GM18909 (cell line): ENCODE results near the gene TBC1D2B.
"Not testable (repeated sequence)": the region's sequence is repeated elsewhere in the genome, so short reads cannot be mapped to it uniquely, and the experiment has no call there.

Experiments used
- ATAC-seq: cut with Tn5 transposase; IDR thresholded peaks from one replicate; pipeline ENCODE4 v1.9.1; 2021; ENCODE audit warnings: mild to moderate bottlenecking; ENCODE audit not compliant: unreplicated experiment, poor library complexity

The TBC1D2B gene

GRCh38 chr15:78007211-78007931 lies 70.1 kb downstream of the TBC1D2B start:
- ATAC-seq = no peak

DNA sequence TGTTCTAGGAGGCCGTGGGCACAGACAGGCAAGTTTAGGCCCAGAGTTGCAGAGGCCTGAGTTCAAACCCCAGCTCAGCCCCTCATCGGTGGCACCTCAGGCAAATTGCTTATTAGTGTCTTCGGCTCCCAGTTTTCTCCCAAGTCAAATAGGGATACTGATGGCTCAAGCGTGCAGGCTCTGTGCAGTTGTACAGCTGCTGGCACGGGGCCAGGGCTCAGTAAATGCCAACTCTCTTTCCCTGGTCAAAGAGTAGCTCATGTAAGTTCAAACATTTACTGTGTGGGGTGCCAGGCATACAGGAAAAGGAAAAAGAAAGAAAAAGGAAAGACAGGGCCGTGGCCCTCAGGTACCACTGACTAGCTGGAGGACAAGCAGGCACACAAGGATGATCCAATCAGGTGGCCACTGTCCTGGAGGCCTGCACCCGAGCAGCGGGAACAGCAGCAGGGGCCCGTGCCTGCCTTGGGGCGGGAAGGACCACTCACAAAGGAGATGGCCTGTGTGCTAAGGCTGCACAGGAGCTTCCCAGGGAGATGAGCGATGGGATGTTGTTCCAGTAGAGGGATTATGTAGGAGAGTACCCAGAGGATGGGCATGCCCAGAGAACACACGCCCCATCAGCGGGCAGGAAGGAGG lies 70.8 kb downstream of the TBC1D2B start:
- no peak for ATAC-seq

DNA sequence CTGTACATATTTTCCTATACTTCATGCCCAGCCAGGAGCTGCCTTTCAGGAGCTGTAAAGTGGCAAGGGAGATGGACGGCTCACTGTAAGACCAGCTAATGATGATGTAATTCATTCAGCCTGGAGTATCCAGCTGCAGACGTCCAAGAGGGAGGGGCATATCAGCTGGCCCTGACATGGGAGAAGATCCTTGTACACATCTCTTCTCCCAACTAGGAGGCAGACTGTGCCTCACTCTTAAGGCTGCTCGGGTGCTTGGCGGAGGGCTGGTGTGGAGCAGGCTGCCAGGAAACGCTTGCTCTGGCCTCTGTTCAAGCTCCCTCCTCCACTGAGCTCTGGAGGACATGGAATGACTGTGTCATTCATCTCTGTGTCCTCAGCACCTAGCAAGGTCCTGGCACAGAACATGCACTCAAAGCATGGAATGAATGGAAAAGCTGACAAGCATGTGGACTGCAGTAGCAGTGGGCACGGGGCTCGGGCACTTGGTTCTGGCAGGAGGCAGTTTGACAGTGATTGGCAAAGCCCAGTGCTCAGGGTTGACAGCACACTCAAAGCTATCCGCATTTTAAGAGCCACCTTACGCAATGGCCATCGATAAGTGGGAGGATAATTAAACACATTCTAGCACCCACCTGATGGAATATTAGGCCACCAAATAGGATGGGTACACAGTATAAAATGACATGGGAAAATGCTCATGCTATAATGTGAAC lies 72.4 kb downstream of the TBC1D2B start:
- ATAC-seq = no peak

GRCh38 chr15:78004222-78004727 lies 73.2 kb downstream of the TBC1D2B start:
- ATAC-seq = no peak

DNA sequence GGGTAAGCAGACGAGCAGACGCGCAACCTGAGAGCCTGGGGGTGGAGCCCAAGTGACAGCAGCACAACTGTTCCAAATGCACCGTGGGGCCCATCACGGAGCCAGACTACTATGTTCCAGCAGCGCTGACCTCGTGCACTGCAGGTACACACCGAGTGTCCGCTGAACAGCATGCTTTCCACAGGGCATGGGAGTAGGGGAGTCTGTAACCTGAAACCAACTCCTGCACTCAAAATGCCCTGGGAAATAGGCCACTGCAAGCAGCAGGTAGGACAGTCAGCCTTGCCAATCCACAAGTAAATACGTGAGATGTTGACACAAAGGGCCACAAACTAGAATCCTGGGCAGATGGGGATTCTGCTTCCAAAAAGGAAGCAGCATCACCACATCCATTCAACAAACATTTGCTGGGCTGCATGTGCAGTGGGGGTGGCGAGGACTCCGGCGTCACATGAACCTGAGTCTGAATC lies 73.9 kb downstream of the TBC1D2B start:
- no peak for ATAC-seq

GRCh38 chr15:78002996-78003395 lies 74.5 kb downstream of the TBC1D2B start:
- ATAC-seq = no peak

DNA sequence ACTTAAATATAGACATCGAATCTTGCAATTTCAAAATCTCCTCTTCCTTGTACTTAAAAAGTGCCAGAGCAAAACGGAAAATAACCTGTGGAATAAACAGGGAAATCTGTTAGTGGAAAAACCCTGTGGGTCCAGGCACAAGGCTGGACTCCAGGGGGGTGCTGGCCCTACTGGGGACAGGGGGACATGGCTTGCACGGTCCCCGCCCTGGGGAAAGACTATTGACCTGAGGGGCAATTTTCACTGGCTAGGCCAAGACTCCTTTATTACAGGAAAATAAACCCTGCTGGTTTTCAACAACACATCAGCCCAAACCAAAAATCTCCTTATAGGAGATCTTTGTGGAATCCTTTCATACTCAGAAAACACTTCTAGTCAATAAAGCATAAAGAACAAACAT lies 75.9 kb downstream of the TBC1D2B start:
- ATAC-seq = no peak

DNA sequence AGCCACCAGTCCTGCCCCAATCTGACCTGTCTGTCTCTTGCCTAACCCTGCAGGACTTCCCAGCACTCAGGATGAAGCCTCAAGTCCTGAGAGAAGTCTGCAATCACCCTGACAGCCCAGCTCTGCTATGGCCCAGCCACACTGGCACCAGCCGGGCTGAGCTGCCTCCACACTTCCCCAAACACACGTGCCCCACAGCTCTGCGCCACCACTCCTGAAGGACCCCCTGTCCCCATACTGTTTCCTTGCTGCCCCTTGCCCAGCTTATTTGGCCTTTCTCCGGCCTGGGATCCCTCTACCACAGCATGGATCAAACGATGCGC lies 76.6 kb downstream of the TBC1D2B start:
- ATAC-seq = no peak

DNA sequence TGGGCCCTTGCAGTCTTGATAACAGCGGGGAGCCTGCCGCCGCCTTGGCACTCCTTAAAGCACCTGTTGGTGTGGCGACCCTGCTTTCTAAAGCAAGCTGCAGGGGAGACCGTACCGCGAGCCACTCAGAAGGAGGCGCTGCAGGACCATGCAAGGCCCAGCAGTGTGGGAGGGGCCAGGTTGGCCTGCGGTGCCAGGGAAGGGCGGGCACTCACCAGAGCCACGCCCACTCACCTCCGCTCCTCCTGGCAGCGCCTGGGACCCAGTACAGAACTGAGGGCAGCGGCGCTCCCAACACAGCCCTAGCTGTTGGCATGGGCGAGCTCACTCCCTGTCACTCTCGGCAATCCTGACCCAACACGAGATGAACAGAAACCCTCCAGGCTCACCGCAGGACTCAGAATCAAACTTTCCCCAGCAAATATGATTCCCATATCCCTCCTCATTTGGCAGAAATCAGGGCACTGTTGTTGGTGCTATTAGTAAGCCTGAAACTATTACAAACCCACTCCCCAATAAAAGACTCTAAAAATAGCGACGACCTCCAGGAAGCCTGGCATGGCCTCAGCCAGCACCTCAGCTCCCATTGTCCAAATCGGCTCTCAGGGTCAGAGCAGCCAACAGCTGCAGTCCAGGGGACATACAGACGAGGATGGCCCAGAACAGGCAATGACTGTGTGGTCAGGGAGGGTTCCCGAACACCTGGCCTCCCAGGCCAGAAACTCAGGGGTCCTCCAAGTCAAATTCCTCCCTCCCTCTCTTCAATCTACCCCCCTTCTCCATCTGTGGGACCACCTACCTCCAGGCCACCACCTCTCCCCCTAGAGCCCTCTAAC lies 77.2 kb downstream of the TBC1D2B start:
- ATAC-seq = peak; percentile 54

DNA sequence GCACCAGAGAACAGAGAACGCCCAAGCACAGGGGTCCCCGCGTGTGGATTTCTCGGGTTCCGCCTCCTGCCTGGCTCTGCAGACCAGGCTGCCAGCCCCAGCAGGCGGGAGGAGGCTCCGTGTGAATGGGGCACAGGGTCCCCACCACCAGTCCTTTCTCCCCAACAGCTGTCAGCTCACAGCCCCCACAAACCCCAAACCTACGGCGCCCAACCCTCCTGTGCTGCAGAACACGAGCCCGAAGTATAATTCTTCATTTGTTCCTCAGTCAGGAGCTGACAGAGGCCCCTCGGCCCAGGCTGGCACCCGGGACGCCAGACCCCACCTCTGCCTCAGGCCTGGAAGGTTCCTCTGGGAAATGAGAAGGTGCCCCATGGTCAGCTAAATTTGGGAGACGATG lies 78.0 kb downstream of the TBC1D2B start:
- no peak for ATAC-seq

DNA sequence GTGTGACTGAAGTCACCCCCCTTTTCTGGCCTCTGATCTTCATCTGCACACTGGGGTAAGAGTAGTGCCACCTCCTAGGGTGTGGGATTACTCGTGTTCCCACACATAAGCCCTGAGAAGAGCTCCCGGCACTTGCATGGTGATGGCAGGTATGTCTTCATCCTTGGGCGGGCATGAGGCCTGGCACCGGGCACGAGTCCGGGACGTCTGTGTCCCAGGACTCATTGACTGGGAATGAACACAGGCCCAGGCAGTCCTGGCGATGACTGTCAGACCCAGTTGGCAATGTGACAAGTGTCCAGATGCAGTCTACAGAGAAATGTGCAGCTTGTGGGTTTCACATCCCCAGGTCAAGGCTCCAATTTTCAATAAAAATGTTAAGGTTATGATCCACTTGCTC lies 78.9 kb downstream of the TBC1D2B start:
- ATAC-seq = no peak

DNA sequence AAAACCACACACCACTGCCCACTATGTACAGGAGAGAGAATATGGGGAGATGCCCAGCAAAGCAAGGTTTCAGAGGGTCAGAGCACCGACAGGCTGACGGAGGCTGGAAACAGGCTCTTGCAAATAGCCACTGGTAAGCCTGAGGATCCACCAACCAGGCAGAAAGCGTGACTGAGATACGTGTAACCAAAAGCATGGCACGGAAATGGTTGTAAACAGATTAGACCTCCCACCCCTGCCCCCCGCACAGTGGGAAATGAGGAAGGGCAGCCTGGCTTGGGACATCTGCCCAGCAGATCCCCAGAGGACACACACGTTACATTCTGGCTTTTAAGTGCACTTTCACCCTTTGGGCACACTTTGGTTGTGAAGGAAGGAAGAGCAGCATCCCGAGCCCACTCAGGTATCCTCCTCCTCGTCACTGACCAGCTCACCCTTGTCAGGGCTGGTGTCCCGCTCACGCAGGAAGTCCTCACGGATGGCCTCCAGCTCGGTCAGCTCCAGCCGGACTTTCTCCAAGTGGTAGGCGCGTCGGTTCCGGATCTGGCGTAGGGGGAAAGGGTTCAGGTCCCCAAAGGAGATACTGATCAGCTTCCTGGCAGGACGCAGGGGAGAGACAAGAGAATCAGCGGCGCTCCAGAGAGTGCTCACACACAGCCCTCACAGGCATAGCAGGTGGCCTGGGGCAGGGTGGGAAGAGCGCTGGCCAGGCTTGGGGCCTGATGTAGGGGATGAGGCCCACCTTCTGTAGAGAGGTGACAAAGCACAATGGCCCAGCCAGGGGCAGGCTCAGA lies 79.6 kb downstream of the TBC1D2B start:
- ATAC-seq = not testable (repeated sequence)

DNA sequence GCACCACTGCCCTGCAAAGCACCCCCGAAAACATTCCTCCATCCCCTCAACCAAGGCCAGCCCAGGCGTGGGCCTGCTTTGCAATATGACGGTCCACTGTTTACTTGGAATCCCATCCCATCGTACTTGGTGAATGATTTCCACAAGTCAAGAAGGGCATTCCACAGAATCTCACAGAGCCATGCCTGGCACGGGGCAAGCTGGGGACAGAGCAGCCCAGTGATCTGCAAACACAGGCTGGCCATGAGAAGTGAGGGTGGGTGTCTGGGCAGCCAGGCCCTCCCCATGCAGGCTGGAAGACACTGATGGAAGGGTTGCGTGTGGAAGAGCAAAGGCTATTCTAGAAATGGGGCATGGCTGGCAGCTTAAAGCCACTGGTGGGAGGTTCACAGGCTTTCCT lies 80.3 kb downstream of the TBC1D2B start:
- not testable (repeated sequence) for ATAC-seq

GRCh38 chr15:77996713-77997171 lies 80.8 kb downstream of the TBC1D2B start:
- not testable (repeated sequence) for ATAC-seq

DNA sequence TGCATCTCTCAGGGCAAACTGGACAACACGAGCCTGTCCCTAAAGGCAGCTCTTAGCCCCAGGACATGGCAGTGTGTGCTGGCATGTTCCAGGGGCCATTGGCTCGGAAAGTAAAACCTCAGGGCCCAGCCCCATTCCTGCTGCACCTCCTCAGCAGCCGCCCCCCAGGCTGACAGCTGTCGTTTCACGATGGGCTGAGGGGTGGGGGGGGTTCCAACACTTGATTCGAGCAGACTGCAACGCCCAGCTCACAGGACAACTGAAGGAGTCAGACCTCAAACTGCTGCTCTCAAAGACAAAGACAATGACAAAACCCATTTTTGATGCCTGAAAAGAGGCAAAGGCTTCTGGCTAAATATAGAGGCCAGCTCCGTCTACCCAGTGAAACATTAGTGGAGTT lies 81.3 kb downstream of the TBC1D2B start:
- ATAC-seq = not testable (repeated sequence)

DNA sequence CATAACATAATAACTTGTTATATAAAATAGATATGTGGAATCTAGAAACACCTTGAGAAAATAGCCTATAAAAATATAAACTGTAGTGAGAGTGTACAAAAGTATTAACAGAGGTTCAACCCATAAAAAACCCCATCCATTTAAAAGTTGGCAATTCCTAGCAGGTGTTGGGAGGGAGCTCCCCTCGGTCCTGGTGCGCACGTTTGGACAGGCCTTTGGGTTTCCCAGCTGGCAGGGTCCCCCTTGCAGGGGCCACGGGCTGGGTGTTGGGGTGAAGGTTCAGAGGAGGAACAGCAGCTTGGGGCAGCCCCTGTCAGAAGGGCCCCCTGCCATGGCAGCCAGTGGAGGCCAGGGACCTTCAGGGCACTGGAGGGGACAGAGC lies 82.0 kb downstream of the TBC1D2B start:
- not testable (repeated sequence) for ATAC-seq

- ATAC-seq = not testable (repeated sequence)
Observed at GRCh38 chr15:77994893-77995536, 82.5 kb downstream of the TBC1D2B start.

DNA sequence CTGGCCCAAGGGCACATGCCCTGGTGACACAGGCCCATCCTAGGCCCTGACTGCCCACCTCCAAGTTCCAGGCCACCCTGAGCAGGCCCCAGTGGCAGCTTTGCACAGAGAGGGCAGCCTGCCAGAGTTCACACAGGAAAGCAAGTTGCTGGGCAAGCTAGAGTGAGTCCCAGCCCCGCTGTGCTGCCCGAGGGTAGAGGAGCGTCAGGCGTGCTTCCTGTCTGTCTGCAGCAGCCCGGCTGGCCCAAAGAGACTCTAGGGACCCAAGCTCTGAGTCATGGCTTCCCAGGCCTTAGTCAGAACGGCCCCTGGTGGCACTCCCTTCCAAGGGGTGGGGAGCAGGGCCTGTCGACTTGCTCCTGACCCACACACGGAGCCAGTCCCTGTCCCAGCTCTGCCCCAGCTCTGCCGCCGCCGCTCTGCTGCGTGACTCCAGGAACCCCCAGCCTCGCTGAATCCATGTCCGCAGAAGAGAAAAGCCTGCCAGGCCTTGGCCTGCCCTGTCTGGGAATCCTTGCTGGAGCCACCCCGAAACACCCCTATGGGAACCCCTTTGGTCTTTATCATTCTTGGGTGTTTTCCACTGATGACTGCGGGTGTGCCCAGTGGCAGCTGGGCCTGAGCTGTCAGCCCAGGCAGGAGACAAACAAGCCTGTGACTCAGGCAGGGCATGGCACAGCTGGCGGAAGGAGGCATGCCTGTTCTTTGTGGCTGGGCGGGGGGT lies 83.4 kb downstream of the TBC1D2B start:
- peak; percentile 78 for ATAC-seq
